Measurements from ENCODE around the gene SYCE1L. TPM values are rescaled to one million over a fixed set of nuclear protein-coding genes. Genes with fewer than 3 reads are reported as not detected.

SYCE1L gene
- total RNA-seq, 1 experiment from 2014 or later: 9.9 TPM

DNA sequence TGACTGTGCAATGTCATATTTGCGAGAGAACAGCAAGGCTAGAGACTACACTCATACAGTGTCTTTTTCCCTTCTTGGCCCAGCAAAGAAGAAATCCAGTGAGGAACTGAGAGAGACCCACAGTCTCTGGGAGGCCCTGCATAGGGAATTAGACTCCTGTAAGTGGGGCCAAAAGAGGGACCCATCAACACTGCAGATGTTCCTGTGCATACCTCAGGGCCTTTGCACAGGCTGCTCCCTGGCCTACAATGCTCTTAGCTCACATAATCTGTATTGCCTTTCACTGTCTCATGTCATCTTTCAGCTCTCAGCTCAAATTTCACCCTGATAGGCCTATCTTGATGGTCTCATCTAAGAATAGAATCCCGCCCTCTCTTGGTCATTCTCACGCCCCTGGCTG lies 9.2 kb downstream of the SYCE1L start:
- Histone ChIP-seq H2BK20ac (ENCODE audit: low read depth, low read length, poor library complexity, severe bottlenecking) (no peak overlapping the region), H2AK5ac (ENCODE audit: insufficient read length, low read length) (no peak overlapping the region), H4K20me1 (ENCODE audit: control insufficient read depth, insufficient read depth, insufficient read length) (no peaks in the 10 kb centered on the region), H3K4me1 (ENCODE audit: insufficient read depth, low read length) (peaks cover 11% of the 10 kb centered on the region), H3K79me1 (ENCODE audit: insufficient read depth, low read depth, low read length, poor library complexity, severe bottlenecking) (no peaks in the 10 kb centered on the region), H3K4ac (ENCODE audit: low read depth, low read length) (no peak overlapping the region), H2AFZ (ENCODE audit: low read length) (no peak overlapping the region), H3K9ac (ENCODE audit: extremely low read depth, insufficient read length, low read length) (no peak overlapping the region), H3K56ac (ENCODE audit: insufficient read length, low read depth, low read length) (no peak overlapping the region), H2BK120ac (ENCODE audit: low read depth, low read length, poor library complexity, severe bottlenecking) (no peak overlapping the region), H3K4me2 (ENCODE audit: insufficient read depth, insufficient read length, low read length) (no peak overlapping the region), H3K9me3 (ENCODE audit: control insufficient read depth, low read depth, low read length) (no peaks in the 10 kb centered on the region), H4K5ac (ENCODE audit: insufficient read length, low read depth, low read length) (no peak overlapping the region), H3T11ph (ENCODE audit: low read length) (no peak overlapping the region), H3K18ac (ENCODE audit: insufficient read length, low read depth, low read length) (no peak overlapping the region), H3K79me2 (ENCODE audit: insufficient read depth, low read length) (no peaks in the 10 kb centered on the region), H4K8ac (replicated peaks; ENCODE audit: insufficient read length, low read depth, low read length) (no peak overlapping the region), H4K91ac (ENCODE audit: insufficient read length, low read depth, low read length) (no peak overlapping the region), H2BK12ac (ENCODE audit: insufficient read length, low read depth, low read length) (no peak overlapping the region), H2BK15ac (ENCODE audit: low read depth, low read length) (no peak overlapping the region), H3K23me2 (ENCODE audit: insufficient read length, low read depth, low read length, poor library complexity, severe bottlenecking) (peaks cover 4% of the 10 kb centered on the region), H2BK5ac (ENCODE audit: insufficient read length, low read length) (no peak overlapping the region), H3K27me3 (ENCODE audit: insufficient read depth, low read length) (no peaks in the 10 kb centered on the region), H3K14ac (ENCODE audit: insufficient read depth, low read length) (no peak overlapping the region), H3K23ac (ENCODE audit: insufficient read length, low read depth, low read length) (no peak overlapping the region), H3K27ac (ENCODE audit: insufficient read length, low read depth, low read length) (no peak overlapping the region)
- H3K27ac Mint-ChIP-seq: no peak overlapping the region
- WGBS (ENCODE audit: extremely low coverage, insufficient read length, low lambda C conversion rate): no CpG with 5 or more reads among the region's 3 CpGs
- H3K27me3 Mint-ChIP-seq (ENCODE audit: low read depth): peaks cover 2% of the 10 kb centered on the region
- H3K9me3 Mint-ChIP-seq: no peaks in the 10 kb centered on the region
- TF ChIP-seq, protein P1, sequence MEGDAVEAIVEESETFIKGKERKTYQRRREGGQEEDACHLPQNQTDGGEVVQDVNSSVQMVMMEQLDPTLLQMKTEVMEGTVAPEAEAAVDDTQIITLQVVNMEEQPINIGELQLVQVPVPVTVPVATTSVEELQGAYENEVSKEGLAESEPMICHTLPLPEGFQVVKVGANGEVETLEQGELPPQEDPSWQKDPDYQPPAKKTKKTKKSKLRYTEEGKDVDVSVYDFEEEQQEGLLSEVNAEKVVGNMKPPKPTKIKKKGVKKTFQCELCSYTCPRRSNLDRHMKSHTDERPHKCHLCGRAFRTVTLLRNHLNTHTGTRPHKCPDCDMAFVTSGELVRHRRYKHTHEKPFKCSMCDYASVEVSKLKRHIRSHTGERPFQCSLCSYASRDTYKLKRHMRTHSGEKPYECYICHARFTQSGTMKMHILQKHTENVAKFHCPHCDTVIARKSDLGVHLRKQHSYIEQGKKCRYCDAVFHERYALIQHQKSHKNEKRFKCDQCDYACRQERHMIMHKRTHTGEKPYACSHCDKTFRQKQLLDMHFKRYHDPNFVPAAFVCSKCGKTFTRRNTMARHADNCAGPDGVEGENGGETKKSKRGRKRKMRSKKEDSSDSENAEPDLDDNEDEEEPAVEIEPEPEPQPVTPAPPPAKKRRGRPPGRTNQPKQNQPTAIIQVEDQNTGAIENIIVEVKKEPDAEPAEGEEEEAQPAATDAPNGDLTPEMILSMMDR (conservative IDR thresholded peaks at IDR 0.05): no peak
- no peak for DNase-seq
- H3K36me3 Mint-ChIP-seq (ENCODE audit: insufficient read depth in 1 of 3, low read depth in 3 of 3): peaks cover under 1 to 2% (median 2%) of the 10 kb centered on the region in 3 experiments; a peak in 6 of 7 replicates
- H3K4me3 Mint-ChIP-seq: no peak overlapping the region
- peaks cover 31 to 36% of the 10 kb centered on the region in 2 experiments for H3K4me1 Mint-ChIP-seq

Data from H9 (cell line).